ENCODE measurements around the gene GRID2.

GRID2 gene

GRCh38 chr4:93529692-93530372 is 1226.1 kb downstream of the GRID2 start:
- TF ChIP-seq CTCF (IDR thresholded peaks at IDR 0.05) (no peak), ZFX (IDR thresholded peaks at IDR 0.05; ENCODE audit: borderline replicate concordance) (no peak)
- no peak overlapping the region for H3K27ac ChIP-seq

- no peak overlapping the region for H3K27ac ChIP-seq
- TF ChIP-seq ZFX (IDR thresholded peaks at IDR 0.05; ENCODE audit: borderline replicate concordance), result no peak
- no peak for TF ChIP-seq CTCF (IDR thresholded peaks at IDR 0.05)
These were observed 1228.5 kb downstream of the GRID2 start for GRCh38 chr4:93532234-93532633.

GRCh38 chr4:93540562-93540961 is 1236.8 kb downstream of the GRID2 start:
- H3K27ac ChIP-seq, result no peak overlapping the region
- TF ChIP-seq ZFX (IDR thresholded peaks at IDR 0.05; ENCODE audit: borderline replicate concordance) (no peak), CTCF (IDR thresholded peaks at IDR 0.05) (no peak)

- no peak overlapping the region for H3K27ac ChIP-seq
- TF ChIP-seq CTCF (IDR thresholded peaks at IDR 0.05), result no peak
- no peak for TF ChIP-seq ZFX (IDR thresholded peaks at IDR 0.05; ENCODE audit: borderline replicate concordance)
These were observed 1258.1 kb downstream of the GRID2 start for GRCh38 chr4:93561842-93562241.

GRCh38 chr4:93568758-93569157 is 1265.0 kb downstream of the GRID2 start:
- H3K27ac ChIP-seq, result no peak overlapping the region
- TF ChIP-seq CTCF (IDR thresholded peaks at IDR 0.05) (no peak), ZFX (IDR thresholded peaks at IDR 0.05; ENCODE audit: borderline replicate concordance) (no peak)

- H3K27ac ChIP-seq, result no peak overlapping the region
- TF ChIP-seq CTCF (IDR thresholded peaks at IDR 0.05) (no peak), ZFX (IDR thresholded peaks at IDR 0.05; ENCODE audit: borderline replicate concordance) (no peak)
These were observed 1269.5 kb downstream of the GRID2 start for GRCh38 chr4:93573285-93573684.

- no peak overlapping the region for H3K27ac ChIP-seq
- TF ChIP-seq ZFX (IDR thresholded peaks at IDR 0.05; ENCODE audit: borderline replicate concordance) (no peak), CTCF (IDR thresholded peaks at IDR 0.05) (no peak)
These were observed 1275.2 kb downstream of the GRID2 start for GRCh38 chr4:93578942-93579341.
